K562 (cell line): Measurements from ENCODE around the gene TARBP1. TPM values are rescaled to one million over a fixed set of nuclear protein-coding genes. Genes with fewer than 3 reads are reported as not detected.
A peak's percentile ranks its signal among the peaks of the same experiment; 100 is the strongest.

Experiments used
- ARID3A ChIP-seq: IDR thresholded peaks from 2 replicates; pipeline ENCODE4 v1.6.1; 2012; ENCODE audit warnings: low read depth, low read length, improper control_type of control experiment, borderline replicate concordance
- CSDE1 ChIP-seq, 2 experiments: fragments of 450-650 bp; IDR thresholded peaks; 2 replicates each; pipeline ENCODE4 v1.6.1; 2016; ENCODE audit warnings: mild to moderate bottlenecking in 1 of 2
- CXXC5 ChIP-seq: fragments of 250-450 bp; sonication (Bioruptor Pico); IDR thresholded peaks from 2 replicates; pipeline ENCODE4 v1.8.0; 2022; ENCODE audit warnings: inconsistent platforms, mild to moderate bottlenecking, moderate library complexity
- ETS2 ChIP-seq: IDR thresholded peaks from 2 replicates; pipeline ENCODE4 v1.6.1; 2016; ENCODE audit warnings: borderline replicate concordance, missing genetic modification characterization, mild to moderate bottlenecking, moderate library complexity, missing compliant biosample characterization; ENCODE audit not compliant: poor library complexity, severe bottlenecking
- GATAD2A ChIP-seq: fragments of 450-650 bp; IDR thresholded peaks from 2 replicates; pipeline ENCODE4 v1.6.1; 2017
- HDAC2 ChIP-seq: fragments of 450-650 bp; IDR thresholded peaks from 2 replicates; pipeline ENCODE4 v1.6.1; 2016; ENCODE audit warnings: mild to moderate bottlenecking
- MCM2 ChIP-seq: fragments of 450-650 bp; IDR thresholded peaks from 2 replicates; pipeline ENCODE4 v1.6.1; 2017; ENCODE audit warnings: low read depth, mild to moderate bottlenecking
- MCM3 ChIP-seq: fragments of 450-650 bp; IDR thresholded peaks from 2 replicates; pipeline ENCODE4 v1.6.1; 2016
- POLR3G ChIP-seq: IDR thresholded peaks from 2 replicates; pipeline ENCODE4 v1.6.1; 2011; ENCODE audit not compliant: insufficient read length, insufficient replicate concordance; ENCODE audit errors: extremely low read depth
- RERE ChIP-seq: sonication (generic); formaldehyde crosslinking; IDR thresholded peaks from 2 replicates; pipeline ENCODE4 v1.8.0; 2023; ENCODE audit warnings: missing genetic modification reagents, mild to moderate bottlenecking, borderline replicate concordance
- SNAPC5 ChIP-seq: fragments of 250-450 bp; sonication (Bioruptor Pico); IDR thresholded peaks from 2 replicates; pipeline ENCODE4 v1.8.0; 2021; ENCODE audit warnings: moderate library complexity, mild to moderate bottlenecking, inconsistent platforms
- STAG1 ChIP-seq: sonication (generic); formaldehyde crosslinking; IDR thresholded peaks from 2 replicates; pipeline ENCODE4 v1.5.0; 2020; ENCODE audit warnings: missing genetic modification reagents, borderline replicate concordance
- TAF7 ChIP-seq: fragments of 450-650 bp; IDR thresholded peaks from 2 replicates; pipeline ENCODE4 v1.6.1; 2016; ENCODE audit warnings: missing genetic modification characterization, missing compliant biosample characterization
- U2AF2 ChIP-seq: fragments of 200-400 bp; formaldehyde crosslinking; optimal IDR thresholded peaks from 2 replicates; pipeline ENCODE3; 2017; ENCODE audit warnings: low read depth, mild to moderate bottlenecking, low read length
- VEZF1 ChIP-seq: fragments of 200-800 bp; sonication (Bioruptor generic); IDR thresholded peaks from 2 replicates; pipeline ENCODE4 v1.6.1; 2017; ENCODE audit warnings: missing genetic modification characterization, missing compliant biosample characterization
- ZNF668 ChIP-seq: fragments of 250-450 bp; sonication (Bioruptor Pico); IDR thresholded peaks from 2 replicates; pipeline ENCODE4 v1.8.0; 2022; ENCODE audit warnings: mild to moderate bottlenecking, inconsistent platforms
- ZNF696 ChIP-seq: fragments of 250-450 bp; sonication (Bioruptor Pico); conservative IDR thresholded peaks from 2 replicates; pipeline ENCODE4 v1.4.0; 2020; ENCODE audit warnings: mild to moderate bottlenecking, moderate library complexity
- polyA plus RNA-seq, 8 experiments: library from polyadenylated mRNA; depleted of rRNA in 4 of 8; stranded (reverse) in 5 of 8; unstranded in 3 of 8; fragments of >200 nt; fragmentation: Nextera tagmentation in 2 of 8; fragmentation: Illumina TruSeq in 1 of 8; extraction: Ambion mirVana in 2 of 8; extraction: Trizol in 1 of 8; gene quantifications; 2 replicates each; pipeline versions ENCODE4 v1.2.1 to v1.2.3, GENCODE V29; 2011 to 2014; ENCODE audit warnings: inconsistent platforms in 1 of 8, missing spikeins in 1 of 8
- total RNA-seq, 7 experiments: library from RNA; depleted of rRNA in 6 of 7; stranded (reverse); fragments of >200 nt in 6 of 7; fragmentation: Illumina TruSeq in 2 of 7; extraction: Trizol in 2 of 7; gene quantifications; 2 replicates each; pipeline versions ENCODE4 v1.2.1 to v1.2.3, GENCODE V29; 2011 to 2021; ENCODE audit warnings: low replicate concordance in 1 of 7

TARBP1 gene
- total and polyA plus RNA-seq, 9 of the 15 experiments (the other 6 are each of a cell fraction or from before 2014, with no cell fraction given), result 8.8 to 48.0 (median 22.9) TPM

- TF ChIP-seq POLR3G, result no peak
- no peak for TF ChIP-seq SNAPC5
- TF ChIP-seq ZNF668, result no peak
- no peak for TF ChIP-seq CSDE1 (IDR thresholded peaks at IDR 0.05)
- no peak for TF ChIP-seq MCM2
- no peak for TF ChIP-seq ETS2
- 0 out of 2 replicates have a peak, but pooled peaks have one; percentile 25 for TF ChIP-seq ZNF696 (CRISPR knock-in tag)
- TF ChIP-seq GATAD2A, result no peak
- no peak for TF ChIP-seq ARID3A
- TF ChIP-seq U2AF2, result no peak
- no peak for TF ChIP-seq MCM3
- no peak for TF ChIP-seq STAG1 (CRISPR knock-in tag)
- 0 out of 2 replicates have a peak, but pooled peaks have one; percentile 11 for TF ChIP-seq HDAC2
- TF ChIP-seq CXXC5, result no peak
- no peak for TF ChIP-seq RERE (CRISPR knock-in tag)
- no peak; the same call in none of the 2 replicates for TF ChIP-seq VEZF1 (CRISPR knock-in tag)
- TF ChIP-seq TAF7 (tag), result no peak
Measured at GRCh38 chr1:234372011-234372757, 106.8 kb downstream of the TARBP1 start (continued).
